HG03571 (cell line): ENCODE results near the gene EFNB3.

ENCODE experiments used
- ATAC-seq: cut with Tn5 transposase; IDR thresholded peaks from one replicate; pipeline ENCODE4 v1.9.1; 2021; ENCODE audit not compliant: unreplicated experiment

Gene EFNB3

GRCh38 chr17:7716901-7717755 lies 12.1 kb downstream of the EFNB3 start, which contains the start of gene DNAH2:
DNAH2 (plus strand) TSS chr17:7717744; CDS start chr17:7719735, 1,991 bp downstream.
- ATAC-seq: no peak

- ATAC-seq: no peak
Measured at GRCh38 chr17:7717756-7718350, 12.9 kb downstream of the EFNB3 start.

GRCh38 chr17:7719661-7720060 lies 14.7 kb downstream of the EFNB3 start:
- no peak for ATAC-seq

GRCh38 chr17:7720125-7720524 lies 15.1 kb downstream of the EFNB3 start:
- ATAC-seq: no peak

GRCh38 chr17:7721612-7722011 lies 16.6 kb downstream of the EFNB3 start:
- no peak for ATAC-seq

GRCh38 chr17:7727886-7728285 lies 22.9 kb downstream of the EFNB3 start:
- no peak for ATAC-seq

DNA sequence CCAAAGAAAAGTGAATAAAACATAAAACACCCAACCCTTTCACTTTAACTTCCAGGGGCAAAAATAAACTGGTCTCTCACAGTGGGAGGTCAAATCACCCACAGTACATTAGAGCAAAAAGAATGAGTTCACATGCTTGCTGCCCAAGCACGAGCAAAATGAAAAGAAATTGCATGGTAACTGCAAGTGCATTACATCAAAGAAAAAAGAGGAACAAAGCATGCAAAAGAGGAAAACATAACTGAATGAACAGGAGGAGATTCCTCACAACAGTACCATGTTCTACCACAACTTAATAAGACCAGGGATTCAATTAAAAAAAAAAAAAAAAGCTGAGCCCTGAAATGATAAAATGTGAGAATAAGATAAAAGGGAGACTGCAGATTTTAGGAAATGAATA lies 24.8 kb downstream of the EFNB3 start:
- no peak for ATAC-seq

DNA sequence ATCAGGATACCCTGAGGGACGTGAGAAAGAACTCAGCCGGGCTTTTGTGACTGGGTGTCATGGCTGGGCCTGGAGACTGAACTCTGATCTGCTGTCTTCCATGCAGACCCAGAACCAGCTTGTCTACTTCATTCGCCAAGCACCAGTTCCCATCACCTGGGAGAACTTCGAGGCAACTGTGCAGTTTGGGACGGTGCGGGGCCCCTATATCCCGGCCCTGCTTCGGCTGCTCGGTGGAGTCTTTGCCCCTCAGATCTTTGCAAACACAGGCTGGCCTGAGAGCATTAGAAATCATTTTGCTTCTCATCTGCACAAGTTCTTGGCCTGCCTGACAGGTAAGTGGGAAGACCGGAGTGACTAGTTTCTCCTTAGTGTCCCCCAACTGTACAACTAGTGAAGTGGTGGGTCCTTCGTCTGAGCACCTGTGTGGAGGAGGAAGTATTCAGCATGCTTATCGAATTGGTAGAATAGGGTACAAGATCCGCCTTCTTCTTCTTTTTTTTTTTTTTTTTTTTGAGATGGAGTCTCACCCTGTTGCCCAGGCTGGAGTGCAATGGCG lies 28.1 kb downstream of the EFNB3 start:
- ATAC-seq: no peak

- no peak for ATAC-seq
Measured at GRCh38 chr17:7737601-7738000, 32.6 kb downstream of the EFNB3 start.

DNA sequence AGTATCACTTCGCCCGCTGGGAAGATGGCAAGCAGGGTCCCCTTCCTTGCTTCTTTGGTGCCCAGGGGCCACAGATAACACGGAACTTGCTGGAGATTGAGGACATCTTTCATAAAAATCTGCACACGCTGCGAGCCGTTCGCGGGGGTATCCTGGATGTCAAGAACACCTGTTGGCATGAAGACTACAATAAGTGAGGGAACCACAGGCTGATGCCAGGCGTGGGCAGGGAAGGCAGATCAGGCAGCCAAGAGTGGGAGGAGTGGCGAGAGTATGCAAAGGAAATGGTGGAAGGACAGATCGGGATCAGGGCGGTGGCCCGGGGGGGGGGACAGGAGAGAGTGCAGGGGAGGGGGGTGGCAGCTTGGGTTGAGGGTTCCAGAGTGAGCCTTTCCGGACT lies 34.7 kb downstream of the EFNB3 start:
- ATAC-seq: no peak

DNA sequence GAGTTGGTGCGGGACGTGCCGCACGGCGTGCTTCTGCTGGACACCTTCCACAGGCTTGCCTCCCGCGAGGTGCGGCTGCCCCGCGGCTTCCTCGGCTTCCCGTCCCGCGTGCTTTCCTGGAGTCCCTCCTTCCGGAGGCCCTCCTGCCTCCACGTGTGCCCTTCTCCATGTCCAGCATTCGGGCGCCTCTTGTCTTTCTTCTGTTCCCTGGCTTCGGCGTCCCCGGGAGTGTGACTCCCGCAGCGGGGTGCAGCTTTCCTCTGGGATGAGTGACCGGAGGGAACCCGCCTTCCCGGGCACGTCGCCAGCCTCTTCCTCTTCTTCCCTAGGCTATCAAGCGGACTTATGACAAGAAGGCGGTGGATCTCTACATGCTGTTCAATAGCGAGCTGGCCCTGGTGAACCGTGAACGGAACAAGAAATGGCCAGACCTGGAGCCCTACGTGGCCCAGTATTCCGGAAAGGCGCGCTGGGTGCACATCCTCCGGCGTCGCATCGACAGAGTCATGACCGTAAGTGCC lies 35.5 kb downstream of the EFNB3 start:
- ATAC-seq: no peak

DNA sequence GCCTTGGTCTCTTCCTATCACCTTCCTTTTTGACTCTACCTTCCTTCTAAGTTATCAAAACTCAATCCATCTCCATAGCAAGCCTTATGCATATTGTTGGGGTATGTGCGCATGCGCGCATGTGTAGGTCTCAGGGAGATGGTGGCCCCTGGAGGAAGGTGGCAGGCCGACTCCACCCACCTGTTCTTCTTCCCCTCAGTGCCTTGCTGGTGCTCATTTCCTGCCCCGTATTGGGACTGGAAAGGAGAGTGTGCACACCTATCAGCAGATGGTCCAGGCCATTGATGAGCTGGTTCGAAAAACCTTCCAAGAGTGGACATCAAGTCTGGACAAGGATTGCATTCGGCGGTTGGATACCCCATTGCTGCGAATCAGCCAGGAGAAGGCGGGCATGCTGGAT lies 37.7 kb downstream of the EFNB3 start:
- no peak for ATAC-seq

DNA sequence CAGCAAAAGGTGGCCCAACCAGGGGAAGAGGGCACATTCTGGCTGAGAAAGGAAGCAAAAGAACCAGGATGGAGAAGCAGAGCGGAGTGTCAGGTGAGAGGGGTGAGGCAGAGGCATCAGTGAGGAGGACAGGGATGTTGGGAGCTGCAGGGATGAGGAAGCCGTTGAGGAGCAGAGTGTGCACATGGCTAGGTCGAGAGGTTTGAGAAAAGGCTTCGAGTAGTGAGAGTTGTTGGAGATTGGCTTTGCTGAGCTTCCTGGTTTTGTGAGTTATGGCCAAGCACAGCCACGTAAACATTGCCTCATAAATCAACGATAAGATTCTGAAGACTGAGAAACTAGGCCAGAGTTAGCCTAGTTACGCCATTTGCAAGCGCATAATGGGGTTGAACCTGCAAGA lies 39.4 kb downstream of the EFNB3 start:
- no peak for ATAC-seq

DNA sequence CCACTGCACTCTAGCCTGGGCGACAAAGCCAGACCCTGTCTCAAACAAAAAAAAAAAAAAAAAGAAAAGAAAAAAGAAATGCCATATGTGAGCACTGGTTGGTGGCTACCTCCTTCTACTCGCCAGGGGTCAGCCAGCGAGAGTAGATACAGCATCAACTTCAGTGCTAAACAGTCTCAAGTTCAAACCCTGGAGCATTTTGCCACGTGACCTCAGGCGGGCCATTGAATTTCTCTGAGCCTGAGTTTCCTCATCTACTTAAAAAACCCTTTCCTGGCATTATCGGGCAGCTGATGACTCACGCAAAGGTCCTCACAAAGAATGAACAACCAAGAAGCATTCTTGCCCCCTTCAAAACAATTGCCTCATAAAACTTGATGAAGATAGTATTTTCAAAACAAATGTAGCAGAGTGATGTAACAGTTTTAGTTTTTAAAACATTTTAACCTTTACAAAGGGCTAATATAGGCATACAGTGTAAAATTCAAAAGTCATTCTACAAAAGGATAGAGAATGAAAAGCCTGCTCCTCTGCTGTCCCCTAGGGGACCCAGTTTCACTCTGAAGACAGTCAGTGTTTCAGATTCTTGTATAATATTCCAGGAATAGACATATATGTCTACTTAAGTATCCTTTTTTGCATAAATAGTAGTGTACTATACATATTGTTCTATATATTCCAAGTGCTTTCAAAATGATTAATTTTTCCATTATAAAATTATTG lies 40.9 kb downstream of the EFNB3 start:
- ATAC-seq: no peak

DNA sequence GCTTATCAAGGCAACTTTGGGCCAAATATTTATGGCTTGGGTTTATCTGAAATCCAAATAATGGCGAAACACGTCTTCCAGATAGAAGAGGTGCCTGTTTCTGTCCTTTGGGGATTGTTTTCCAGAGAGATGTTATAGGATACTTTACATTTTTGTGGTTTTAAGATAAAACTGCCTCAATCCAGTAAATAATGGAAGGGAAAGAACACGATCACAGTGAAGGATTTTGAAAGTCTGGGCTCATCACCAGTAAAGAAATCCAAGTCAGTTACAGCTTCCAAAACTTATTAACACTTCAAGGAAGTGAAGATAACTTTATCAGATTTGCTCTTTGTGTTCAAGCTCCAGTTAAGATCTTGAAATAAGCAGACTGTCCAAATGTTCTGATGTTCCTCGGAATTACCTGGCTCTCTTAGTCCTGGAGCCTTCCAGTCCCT lies 42.7 kb downstream of the EFNB3 start:
- no peak for ATAC-seq

DNA sequence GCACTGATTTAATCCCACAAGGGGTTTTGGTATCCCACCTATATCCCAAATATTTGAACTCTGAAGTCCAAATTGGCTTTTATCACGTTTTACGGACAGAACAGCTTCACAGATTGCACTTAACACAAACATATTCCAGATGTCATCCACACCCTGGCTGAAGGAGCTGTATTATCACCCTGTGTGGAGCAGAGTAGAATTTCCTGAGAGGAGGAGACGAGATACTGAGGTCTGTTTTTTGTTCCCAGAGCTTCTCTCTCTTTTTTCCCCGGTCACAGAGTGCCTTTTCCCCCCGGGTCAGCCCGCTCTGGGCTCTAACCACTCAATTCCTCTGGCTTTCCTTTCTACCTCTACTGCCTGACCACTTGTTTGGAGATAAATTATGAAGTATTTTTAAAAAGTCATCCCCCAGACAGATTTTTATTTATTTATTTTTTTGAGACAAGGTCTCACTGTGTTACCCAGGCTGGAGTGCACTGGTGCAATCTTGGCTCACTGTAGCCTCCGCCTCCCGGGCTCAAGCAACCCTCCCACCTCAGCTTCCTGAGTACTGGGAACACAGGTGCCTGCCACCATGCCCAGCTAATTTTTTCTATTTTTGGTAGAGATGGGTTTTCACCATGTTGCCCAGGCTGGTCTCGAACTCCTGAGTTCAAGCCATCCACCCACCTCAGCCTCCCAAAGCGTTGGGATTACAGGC lies 43.2 kb downstream of the EFNB3 start:
- ATAC-seq: no peak

DNA sequence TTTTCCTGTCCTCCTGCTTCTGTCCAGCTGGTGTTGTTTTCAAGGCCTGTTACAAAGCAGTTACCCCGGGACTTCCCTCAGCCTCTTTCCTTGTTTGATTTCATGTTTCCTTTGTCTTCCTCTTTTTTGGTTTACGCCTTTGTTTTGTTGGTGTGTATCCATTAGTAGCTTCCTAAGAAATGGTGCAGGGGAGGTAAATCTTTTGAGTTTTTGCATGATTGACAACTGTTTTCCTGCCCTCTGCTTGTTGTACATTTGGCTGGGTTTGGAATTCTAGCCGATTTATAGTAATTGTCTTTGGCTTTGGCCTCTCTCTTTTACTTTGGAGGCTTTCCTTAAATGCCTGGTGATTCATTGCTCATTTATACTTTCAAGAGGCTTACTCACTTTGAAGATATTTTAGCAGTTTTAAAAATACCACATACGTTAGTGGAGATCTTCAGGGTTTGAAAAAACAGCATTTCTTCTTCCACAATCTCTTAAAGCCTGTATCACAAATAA lies 45.4 kb downstream of the EFNB3 start:
- no peak for ATAC-seq

- ATAC-seq: no peak
Measured at GRCh38 chr17:7754656-7755055, 49.7 kb downstream of the EFNB3 start.

DNA sequence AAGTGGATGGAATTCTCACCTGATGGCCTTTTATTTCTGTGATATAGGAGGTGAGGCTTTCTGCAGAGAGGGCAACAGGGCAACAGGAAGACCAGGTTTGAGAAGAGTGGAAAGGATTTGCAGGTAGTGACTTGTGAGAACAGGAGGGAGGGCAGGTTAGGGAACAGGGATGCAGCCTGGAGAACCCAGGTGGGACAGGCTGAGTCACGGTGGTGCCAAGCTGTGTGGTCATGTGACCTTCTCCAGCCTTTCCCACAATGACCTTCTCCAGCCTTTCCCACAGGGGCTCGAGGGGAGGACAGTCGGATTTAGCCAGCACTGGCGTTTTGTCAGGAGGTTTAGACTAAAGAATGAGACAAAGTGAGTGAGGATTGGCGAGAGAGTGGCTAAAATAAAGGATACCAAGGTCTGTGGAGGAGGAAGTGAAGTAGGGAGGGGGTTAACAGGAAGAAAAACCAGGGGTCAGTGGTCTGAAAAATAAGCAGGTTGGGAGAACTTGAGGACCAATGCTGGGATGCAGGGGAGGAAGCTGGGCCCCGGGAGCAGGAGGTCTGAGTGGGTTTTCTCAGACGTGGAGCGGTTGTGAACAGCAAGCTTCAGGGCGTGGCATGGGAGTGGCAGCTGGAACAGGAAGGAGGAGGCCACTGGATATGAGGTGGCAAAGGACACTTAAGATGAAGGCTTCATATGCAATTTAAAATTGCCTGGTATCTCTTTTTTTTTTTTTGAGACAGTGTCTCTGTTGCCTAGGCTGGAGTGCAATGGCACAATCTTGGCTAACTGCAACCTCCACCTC lies 50.3 kb downstream of the EFNB3 start:
- no peak for ATAC-seq

DNA sequence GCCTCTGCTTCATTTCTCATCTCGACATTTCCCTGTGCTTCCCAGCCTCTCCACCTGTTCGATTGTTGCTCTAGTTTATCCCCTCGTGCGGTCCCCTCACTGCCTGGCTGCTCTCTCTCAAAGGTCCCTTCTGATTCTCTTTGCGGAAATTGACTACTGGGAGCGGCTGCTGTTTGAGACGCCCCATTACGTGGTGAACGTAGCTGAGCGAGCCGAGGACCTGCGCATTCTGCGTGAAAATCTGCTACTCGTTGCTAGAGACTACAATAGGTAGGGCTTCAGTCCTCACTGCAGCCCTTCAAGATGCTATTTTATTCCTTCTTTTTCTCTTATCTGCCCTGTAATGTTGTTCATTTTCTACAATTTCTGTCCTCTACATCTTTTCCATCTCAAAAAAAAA lies 52.0 kb downstream of the EFNB3 start:
- ATAC-seq: no peak
